ENCODE results near the gene PRDM1.

- TF ChIP-seq RAD21 (IDR thresholded peaks at IDR 0.05; ENCODE audit: low read length): no peak
- TF ChIP-seq CTCF (IDR thresholded peaks at IDR 0.05): no peak
- no peak for TF ChIP-seq EZH2phosphoT487 (IDR thresholded peaks at IDR 0.05; ENCODE audit: borderline replicate concordance, low read depth)
Measured at GRCh38 chr6:106092279-106092678, 6.1 kb downstream of the PRDM1 start.

All from SK-N-SH (cell line).